ENCODE measurements around the gene CTDSPL.

DNA sequence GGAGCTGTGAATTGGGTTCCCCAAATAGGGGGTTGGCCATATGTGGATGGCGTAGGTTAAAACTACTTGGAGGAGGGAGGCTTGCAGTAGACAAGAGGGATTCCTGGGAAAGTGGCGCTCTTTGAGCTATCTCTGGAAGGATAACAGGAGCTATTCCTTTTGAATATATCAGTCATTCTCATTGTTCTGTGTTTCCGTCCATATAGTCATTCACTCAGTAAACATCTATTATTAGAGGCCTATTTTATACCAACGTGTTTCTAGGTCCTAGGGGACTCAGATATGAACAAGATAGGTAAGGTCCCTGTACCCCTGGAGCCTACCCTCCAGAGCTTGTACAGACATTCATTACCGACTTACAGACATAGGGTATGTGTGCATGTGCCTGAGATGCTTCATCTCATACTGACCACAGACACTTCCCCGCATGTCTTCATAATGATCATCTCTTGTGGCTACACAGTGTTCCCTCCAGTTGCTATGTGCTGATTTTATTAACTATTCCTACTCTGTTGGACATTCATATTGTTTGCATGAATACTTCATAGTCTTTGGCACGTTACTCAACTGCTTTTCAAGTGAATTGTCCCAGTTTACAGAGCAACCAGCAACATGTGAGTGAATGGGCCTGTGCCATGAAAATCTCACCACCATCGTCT lies 73.1 kb downstream of the CTDSPL start:
- TF ChIP-seq BACH2 (CRISPR knock-in tag; IDR thresholded peaks at IDR 0.05; ENCODE audit: borderline replicate concordance) (no peak), ARNTL (CRISPR knock-in tag; IDR thresholded peaks at IDR 0.05; ENCODE audit: borderline replicate concordance, low read depth) (no peak), TCF4 (CRISPR knock-in tag; IDR thresholded peaks at IDR 0.05; ENCODE audit: borderline replicate concordance) (no peak), SNAI2 (CRISPR knock-in tag; IDR thresholded peaks at IDR 0.05) (no peak), ISL1 (CRISPR knock-in tag; IDR thresholded peaks at IDR 0.05) (no peak), ZNF8 (CRISPR knock-in tag; IDR thresholded peaks at IDR 0.05) (no peak), TOX (CRISPR knock-in tag; IDR thresholded peaks at IDR 0.05; ENCODE audit: borderline replicate concordance) (no peak), ZC3H10 (CRISPR knock-in tag; IDR thresholded peaks at IDR 0.05) (no peak), CREB5 (CRISPR knock-in tag; IDR thresholded peaks at IDR 0.05; ENCODE audit: low read depth) (no peak)
- TF ChIP-seq, protein P1, sequence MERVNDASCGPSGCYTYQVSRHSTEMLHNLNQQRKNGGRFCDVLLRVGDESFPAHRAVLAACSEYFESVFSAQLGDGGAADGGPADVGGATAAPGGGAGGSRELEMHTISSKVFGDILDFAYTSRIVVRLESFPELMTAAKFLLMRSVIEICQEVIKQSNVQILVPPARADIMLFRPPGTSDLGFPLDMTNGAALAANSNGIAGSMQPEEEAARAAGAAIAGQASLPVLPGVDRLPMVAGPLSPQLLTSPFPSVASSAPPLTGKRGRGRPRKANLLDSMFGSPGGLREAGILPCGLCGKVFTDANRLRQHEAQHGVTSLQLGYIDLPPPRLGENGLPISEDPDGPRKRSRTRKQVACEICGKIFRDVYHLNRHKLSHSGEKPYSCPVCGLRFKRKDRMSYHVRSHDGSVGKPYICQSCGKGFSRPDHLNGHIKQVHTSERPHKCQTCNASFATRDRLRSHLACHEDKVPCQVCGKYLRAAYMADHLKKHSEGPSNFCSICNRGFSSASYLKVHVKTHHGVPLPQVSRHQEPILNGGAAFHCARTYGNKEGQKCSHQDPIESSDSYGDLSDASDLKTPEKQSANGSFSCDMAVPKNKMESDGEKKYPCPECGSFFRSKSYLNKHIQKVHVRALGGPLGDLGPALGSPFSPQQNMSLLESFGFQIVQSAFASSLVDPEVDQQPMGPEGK (CRISPR knock-in tag; IDR thresholded peaks at IDR 0.05; ENCODE audit: borderline replicate concordance), result no peak

Data from SK-N-SH treated with all-trans-retinoic acid at 6 μM for 48 hours (cell line).